Measurements from ENCODE around the gene HIRA.

The HIRA gene

GRCh38 chr22:19405652-19406051, 25.9 kb downstream of the HIRA start:
- DNase-seq: no peak

DNA sequence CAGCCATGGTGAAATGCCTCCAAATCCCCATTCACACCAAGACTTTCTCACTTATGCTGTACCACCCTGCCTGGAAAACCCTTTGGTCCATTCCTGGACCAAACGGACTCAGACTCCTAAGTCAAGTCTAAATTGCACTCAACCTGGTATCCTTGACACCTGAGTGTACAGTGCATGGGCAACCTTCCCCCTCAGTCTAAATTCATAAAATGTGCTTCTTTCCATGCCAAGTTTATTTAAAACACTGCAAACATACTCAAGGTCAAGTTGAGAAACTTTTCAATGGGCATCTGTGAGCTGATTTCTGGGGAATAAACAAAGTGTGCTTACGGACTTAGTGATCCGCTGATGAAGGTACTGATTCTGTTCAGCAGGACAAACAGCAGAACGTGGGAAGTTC, 26.4 kb downstream of the HIRA start:
- no peak for DNase-seq

DNA sequence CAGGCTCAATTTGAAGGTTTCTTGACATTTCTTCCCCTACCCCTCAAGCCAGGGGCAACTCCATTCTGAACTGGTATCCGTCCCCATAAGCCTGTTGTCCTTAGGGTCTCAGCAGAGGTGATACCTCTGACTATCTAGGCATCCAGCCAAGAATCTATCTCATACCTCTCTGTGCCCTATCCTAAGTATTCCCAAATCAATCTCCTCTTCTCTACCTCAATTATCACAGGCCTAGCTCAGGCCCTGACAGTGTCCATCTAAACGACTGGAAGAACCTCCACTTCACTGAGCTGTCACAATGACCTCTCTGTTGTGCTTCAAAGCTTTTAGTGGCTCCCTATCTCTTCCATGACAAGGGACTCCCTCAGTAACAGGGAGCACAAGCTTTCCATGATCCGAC, 26.9 kb downstream of the HIRA start:
- DNase-seq: no peak

GRCh38 chr22:19402642-19403191, 28.8 kb downstream of the HIRA start:
- no peak for DNase-seq

- no peak for DNase-seq
These were observed 30.1 kb downstream of the HIRA start for GRCh38 chr22:19401483-19401882.

GRCh38 chr22:19400881-19401280, 30.7 kb downstream of the HIRA start:
- no peak for DNase-seq

DNA sequence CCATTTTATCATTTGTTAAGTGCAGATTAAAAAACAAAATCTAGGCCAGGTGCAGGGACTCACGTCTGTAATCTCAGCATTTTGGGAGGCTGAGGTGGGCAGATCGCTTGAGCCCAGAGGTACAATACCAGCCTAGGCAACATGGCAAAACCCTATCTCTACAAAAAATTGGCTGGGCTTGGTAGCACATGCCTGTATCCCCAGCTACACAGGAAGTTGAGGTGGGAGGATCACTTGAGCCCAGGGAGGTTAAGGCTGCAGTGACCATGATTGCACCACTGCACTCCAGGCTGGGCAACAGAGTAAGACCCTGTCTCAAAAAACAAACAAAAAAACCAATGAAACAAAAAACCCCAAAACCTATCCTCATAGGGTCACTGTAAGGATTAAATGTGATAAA, 32.9 kb downstream of the HIRA start:
- no peak for DNase-seq

DNA sequence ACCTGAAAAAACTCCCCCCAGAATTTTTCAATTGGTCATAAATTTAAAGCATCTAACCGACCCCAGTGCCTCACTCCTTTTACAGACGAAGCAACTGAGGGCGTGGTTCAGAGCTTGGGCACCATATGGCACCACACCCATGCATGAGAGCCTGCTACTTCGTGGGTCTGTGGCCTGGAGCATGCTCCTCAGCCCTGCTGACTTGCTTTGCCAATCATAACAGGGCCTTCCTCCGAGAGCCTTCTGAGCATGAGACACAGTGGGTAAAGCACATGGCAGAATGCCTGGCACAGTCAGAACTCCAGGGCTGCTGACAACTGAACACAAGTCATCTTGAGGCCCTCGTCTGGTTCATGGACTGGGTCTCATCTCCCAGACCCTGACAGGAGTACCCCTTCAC, 33.3 kb downstream of the HIRA start:
- no peak for DNase-seq

- no peak for DNase-seq
These were observed 33.8 kb downstream of the HIRA start for GRCh38 chr22:19397734-19398104.

GRCh38 chr22:19396934-19397733, 34.4 kb downstream of the HIRA start:
- no peak for DNase-seq

DNA sequence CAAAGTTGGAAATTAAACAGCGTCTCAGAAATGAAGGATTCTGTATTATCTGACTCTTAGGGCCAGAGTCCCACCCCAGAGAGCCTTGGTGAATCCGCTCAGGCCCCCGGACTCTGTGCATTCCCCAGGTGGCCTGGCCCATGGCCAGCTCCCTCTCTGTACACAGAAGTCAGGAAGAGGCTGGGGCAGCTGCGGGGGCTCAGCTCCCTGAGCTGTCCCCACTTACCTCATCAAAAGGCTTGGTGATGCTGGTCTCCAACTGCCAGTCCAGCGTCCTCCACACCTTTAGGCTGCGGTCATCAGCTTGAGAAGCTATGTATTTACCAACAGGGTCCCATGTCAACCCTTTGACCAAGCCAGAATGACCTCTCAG, 35.0 kb downstream of the HIRA start:
- DNase-seq: no peak

GRCh38 chr22:19395276-19395675, 36.3 kb downstream of the HIRA start:
- DNase-seq: no peak

GRCh38 chr22:19394274-19395050, 37.1 kb downstream of the HIRA start:
- DNase-seq: no peak

- DNase-seq: no peak
These were observed 37.8 kb downstream of the HIRA start for GRCh38 chr22:19393704-19394103.

DNA sequence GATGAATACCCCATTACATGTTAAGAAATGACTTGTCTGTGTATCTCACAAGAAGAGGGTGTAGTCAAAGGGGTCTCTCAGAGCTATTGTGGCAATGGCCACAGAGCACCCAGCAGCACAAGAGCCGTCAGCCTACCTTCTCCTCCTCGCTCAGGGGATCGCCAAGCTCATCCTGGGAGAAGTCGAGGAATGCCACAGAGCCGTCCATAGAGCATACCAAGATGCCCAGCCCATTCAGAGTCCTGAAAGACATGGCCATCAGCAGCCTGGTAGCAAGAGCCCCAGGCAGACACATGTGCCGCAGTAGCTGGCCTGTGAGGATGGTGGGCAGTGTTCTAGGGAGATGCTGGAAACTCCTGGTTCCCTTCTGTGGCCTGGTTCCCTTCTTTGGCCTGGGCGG, 44.0 kb downstream of the HIRA start:
- no peak for DNase-seq

DNA sequence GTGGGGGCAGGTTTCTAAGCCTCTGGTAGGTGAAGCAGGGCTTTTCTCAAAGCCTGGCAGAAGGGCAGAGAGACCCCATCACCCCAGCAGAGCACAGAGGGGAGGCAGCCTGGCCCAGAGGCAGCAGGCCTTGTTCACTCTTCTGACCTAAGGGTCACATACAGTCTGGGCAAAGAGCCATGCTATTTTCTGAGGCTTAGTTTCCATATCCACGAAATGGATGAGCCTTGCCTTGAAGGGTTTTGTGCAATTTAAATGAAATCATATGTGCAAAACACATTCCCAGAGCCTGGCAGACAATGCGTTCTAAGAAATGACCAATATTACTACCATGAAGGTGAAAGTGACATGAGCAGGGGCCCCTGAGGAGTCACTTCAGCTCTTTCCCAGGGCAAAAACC, 44.5 kb downstream of the HIRA start:
- no peak for DNase-seq

GRCh38 chr22:19386248-19386647, 45.3 kb downstream of the HIRA start:
- DNase-seq: no peak

- DNase-seq: no peak
These were observed 46.2 kb downstream of the HIRA start for GRCh38 chr22:19385221-19385906.

GRCh38 chr22:19383292-19383691, 48.2 kb downstream of the HIRA start:
- no peak for DNase-seq

- DNase-seq: no peak
These were observed 49.3 kb downstream of the HIRA start for GRCh38 chr22:19382240-19382639.

DNA sequence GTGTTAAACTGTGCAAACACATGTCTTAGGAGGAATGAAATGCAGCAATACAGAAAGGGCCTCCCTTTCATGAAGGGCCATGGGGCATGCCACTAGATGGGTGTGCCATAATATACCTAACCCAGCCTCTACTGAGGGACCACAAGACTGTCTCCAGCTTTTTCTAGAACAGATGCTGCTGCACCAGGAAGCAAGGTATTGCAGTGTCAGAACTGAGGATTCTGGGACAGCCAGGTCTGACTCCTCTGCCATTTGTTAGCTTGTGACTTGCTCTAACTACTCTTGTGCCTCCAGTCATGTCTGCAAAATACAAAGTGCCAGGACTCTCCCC, 53.2 kb downstream of the HIRA start:
- DNase-seq: no peak

GRCh38 chr22:19377565-19378343, 53.8 kb downstream of the HIRA start:
- DNase-seq: no peak

GRCh38 chr22:19376971-19377370, 54.6 kb downstream of the HIRA start:
- DNase-seq: no peak
